K562 (cell line): Measurements from ENCODE around the gene OOEP. TPM values are rescaled to one million over a fixed set of nuclear protein-coding genes. Genes with fewer than 3 reads are reported as not detected.

Experiments
- ATAC-seq: fragments of 200-7000 bp; cut with Tn5 transposase; 3 replicates; pipeline ENCODE4 v1.9.1; 2020; ENCODE audit warnings: moderate library complexity
- BruUV-seq: library from RNA; stranded (reverse); fragments of 400-500 nt; replicated peaks from 2 replicates; lab custom pipeline; 2021; lab: Mats Ljungman, UMichigan
- CTCF ChIA-PET: fragments of 300-600 bp; formaldehyde crosslinking; extraction: SDS; loops from one replicate; lab custom pipeline; 2021; ENCODE audit warnings: low intra/inter-chr PET ratio; lab: Yijun Ruan, JAX
- POLR2A ChIA-PET: fragments of 300-600, 350-650 bp; sonication (Branson Sonifier 250); formaldehyde crosslinking; extraction: SDS; loops from one replicate; lab custom pipeline; 2021; ENCODE audit warnings: antibody characterized with exemption, inconsistent platforms; lab: Yijun Ruan, JAX
- DNase-seq, 4 experiments: peaks; one replicate each; pipeline versions ENCODE4 v3.0.0 to v3.0.0-alpha.2; 2011 to 2018; ENCODE audit warnings: low spot score in 3 of 4, mixed read lengths in 3 of 4; ENCODE audit errors: extremely low read depth in 1 of 4
- FAIRE-seq: peaks from 2 replicates; lab custom pipeline; 2011; peaks lifted over from hg19 to GRCh38; lab: Jason Lieb, UNC
- H2AFZ ChIP-seq: 2 replicates; pipeline ENCODE4 v1.6.0; 2011; ENCODE audit warnings: low read depth, low read length, control low read depth, inconsistent platforms
- H3K27ac ChIP-seq: fragments of 200-600 bp; 3 replicates; pipeline ENCODE4 v1.8.0; 2011; ENCODE audit warnings: low read depth, mild to moderate bottlenecking, control low read depth, inconsistent platforms, low read length, moderate library complexity, mixed read lengths; ENCODE audit errors: extremely low read depth
- H3K27me3 ChIP-seq, 2 experiments: fragments of 300-600 bp in 1 of 2; 2 replicates in 1 of 2; 3 replicates in 1 of 2; pipeline versions ENCODE4 v1.6.0 to v1.8.0; 2011; ENCODE audit warnings: inconsistent platforms in 2 of 2, low read length in 2 of 2, mild to moderate bottlenecking in 1 of 2, mixed read lengths in 1 of 2, moderate library complexity in 1 of 2; ENCODE audit not compliant: control insufficient read depth in 2 of 2, insufficient read depth in 2 of 2
- H3K36me3 ChIP-seq: fragments of 300-600 bp; 3 replicates; pipeline ENCODE4 v1.8.0; 2011; ENCODE audit warnings: mild to moderate bottlenecking, low read length, inconsistent platforms; ENCODE audit not compliant: control insufficient read depth, insufficient read depth
- H3K4me1 ChIP-seq, 2 experiments: fragments of 200-600 bp in 1 of 2; replicated peaks in 1 of 2; 2 replicates in 1 of 2; 3 replicates in 1 of 2; pipeline versions ENCODE4 v1.5.1 to v1.8.0; 2011; ENCODE audit warnings: inconsistent platforms in 2 of 2, low read length in 2 of 2, mild to moderate bottlenecking in 1 of 2, mixed read lengths in 1 of 2, moderate library complexity in 1 of 2; ENCODE audit not compliant: control insufficient read depth in 2 of 2, insufficient read depth in 2 of 2
- H3K4me2 ChIP-seq: 2 replicates; pipeline ENCODE4 v1.6.1; 2011; ENCODE audit warnings: low read length, control low read depth, inconsistent platforms, mixed read lengths; ENCODE audit not compliant: insufficient read depth
- H3K4me3 ChIP-seq: fragments of 200-600 bp; sonication (generic), shearing (Covaris generic); 2 replicates; pipeline ENCODE4 v1.5.1; 2016; ENCODE audit warnings: control low read depth, inconsistent platforms
- H3K79me2 ChIP-seq: fragments of 200-600 bp; 3 replicates; pipeline ENCODE4 v1.8.0; 2011; ENCODE audit warnings: low read length, inconsistent platforms; ENCODE audit not compliant: control insufficient read depth, insufficient read depth
- H3K9ac ChIP-seq, 2 experiments: 2 replicates each; pipeline versions ENCODE4 v1.6.0 to v1.6.1; 2011; ENCODE audit warnings: low read depth in 2 of 2, low read length in 2 of 2, control low read depth in 1 of 2, inconsistent platforms in 1 of 2, mild to moderate bottlenecking in 1 of 2, mixed read lengths in 1 of 2; ENCODE audit not compliant: insufficient read depth in 1 of 2
- H3K9me1 ChIP-seq: one replicate; pipeline ENCODE4 v1.6.0; 2011; ENCODE audit warnings: inconsistent platforms, mild to moderate bottlenecking, low read length, moderate library complexity; ENCODE audit not compliant: control insufficient read depth, insufficient read depth
- H3K9me3 ChIP-seq: replicated peaks from 2 replicates; pipeline ENCODE4 v1.5.1; 2011; ENCODE audit warnings: low read depth, low read length, inconsistent platforms; ENCODE audit not compliant: control insufficient read depth, insufficient read depth
- H4K20me1 ChIP-seq: replicated peaks from 2 replicates; pipeline ENCODE4 v1.6.1; 2011; ENCODE audit warnings: low read length, inconsistent platforms, mixed read lengths; ENCODE audit not compliant: control insufficient read depth, insufficient read depth
- CEBPB ChIP-seq: fragments of 450-650 bp; IDR thresholded peaks from 2 replicates; pipeline ENCODE4 v1.6.1; 2016; ENCODE audit warnings: missing genetic modification characterization, missing compliant biosample characterization
- CEBPZ ChIP-seq: fragments of 150-350 bp; IDR thresholded peaks from 2 replicates; pipeline ENCODE4 v1.6.1; 2014; ENCODE audit warnings: low read depth, mild to moderate bottlenecking, low read length, borderline replicate concordance
- TFAP4 ChIP-seq: sonication (generic); formaldehyde crosslinking; IDR thresholded peaks from 2 replicates; pipeline ENCODE4 v1.8.0; 2022; ENCODE audit warnings: missing genetic modification reagents, mild to moderate bottlenecking, moderate library complexity, borderline replicate concordance
- ZNF57 ChIP-seq: fragments of 450-650 bp; formaldehyde crosslinking; IDR thresholded peaks from 2 replicates; pipeline ENCODE4 v1.4.0; 2020; ENCODE audit warnings: mild to moderate bottlenecking, moderate library complexity
- ZNF695 ChIP-seq: fragments of 450-650 bp; formaldehyde crosslinking; IDR thresholded peaks from 2 replicates; pipeline ENCODE4 v1.4.0; 2020; ENCODE audit warnings: mild to moderate bottlenecking, moderate library complexity
- WGBS: fragments of 100-300 bp; shearing (Covaris generic); methylation state at CpG from one replicate; pipeline ENCODE4 v1.1.6; 2016; ENCODE audit warnings: low coverage, mixed read lengths; ENCODE audit not compliant: insufficient coverage; ENCODE audit errors: missing lambda C conversion rate; 5-methylcytosine and 5-hydroxymethylcytosine counted together
- in situ Hi-C: fragments of 300-500 bp; cut with MboI; formaldehyde crosslinking; loops from 4 replicates; pipeline ENCODE4 v1.15.0; 2018; ENCODE audit warnings: inconsistent platforms, mixed read lengths
- intact Hi-C: fragments of 100-400 bp; cut with micrococcal nuclease; formaldehyde crosslinking; loops from 2 replicates; pipeline ENCODE4 v1.14.2; 2022
- polyA plus RNA-seq, 8 experiments: library from polyadenylated mRNA; depleted of rRNA in 4 of 8; stranded (reverse) in 5 of 8; unstranded in 3 of 8; fragments of >200 nt; fragmentation: Nextera tagmentation in 2 of 8; fragmentation: Illumina TruSeq in 1 of 8; extraction: Ambion mirVana in 2 of 8; extraction: Trizol in 1 of 8; gene quantifications; 2 replicates each; pipeline versions ENCODE4 v1.2.1 to v1.2.3, GENCODE V29; 2011 to 2014; ENCODE audit warnings: inconsistent platforms in 1 of 8, missing spikeins in 1 of 8
- total RNA-seq, 7 experiments: library from RNA; depleted of rRNA in 6 of 7; stranded (reverse); fragments of >200 nt in 6 of 7; fragmentation: Illumina TruSeq in 2 of 7; extraction: Trizol in 2 of 7; gene quantifications; 2 replicates each; pipeline versions ENCODE4 v1.2.1 to v1.2.3, GENCODE V29; 2011 to 2021; ENCODE audit warnings: low replicate concordance in 1 of 7
- TF ChIP-seq, protein P1 (sequence below), 2 experiments: fragments of 450-650 bp in 1 of 2; sonication (generic) in 1 of 2; formaldehyde crosslinking in 1 of 2; IDR thresholded peaks; 2 replicates each; pipeline versions ENCODE4 v1.7.1 to v1.9.0; 2016 to 2022; ENCODE audit warnings: inconsistent platforms in 1 of 2, mild to moderate bottlenecking in 1 of 2, missing genetic modification reagents in 1 of 2

OOEP gene
- total and polyA plus RNA-seq, 9 of the 15 experiments (the other 6 are each of a cell fraction or from before 2014, with no cell fraction given) = not detected

GRCh38 chr6:73372516-73372915 is 2.8 kb upstream of the OOEP start:
- intact Hi-C loops = no loop called here
- ChIA-PET POLR2A (no interaction called here), CTCF (no interaction called here)
- DNase-seq (no peak), ATAC-seq (no peak), FAIRE-seq (no peak)
- BruUV-seq = no TSS peak
- H3K36me3 ChIP-seq = no peaks in the 10 kb centered on the region
- H3K4me3 ChIP-seq = no peak overlapping the region
- no peak overlapping the region for H3K27ac ChIP-seq
- H3K4me1 ChIP-seq = peaks cover 8 to 9% of the 10 kb centered on the region in 2 experiments; a peak in 3 of 5 replicates
- peaks cover 0 to 11% of the 10 kb centered on the region in 2 experiments; a peak in 2 of 5 replicates for H3K27me3 ChIP-seq
- H3K79me2 ChIP-seq = no peaks in the 10 kb centered on the region
- H3K9me1 ChIP-seq = no peaks in the 10 kb centered on the region
- WGBS = 62% methylated on average over 10 of the region's 10 CpGs
- H3K9me3 ChIP-seq = no peaks in the 10 kb centered on the region
- in situ Hi-C loops = no loop called here
- no peak overlapping the region for H3K4me2 ChIP-seq
- H3K9ac ChIP-seq = no peak overlapping the region
- H2AFZ ChIP-seq = no peak overlapping the region; the same call in 1 of the 2 replicates
- no peaks in the 10 kb centered on the region for H4K20me1 ChIP-seq
- TF ChIP-seq CEBPZ = no peak
- no peak for TF ChIP-seq ZNF57 (CRISPR knock-in tag)
- no peak for TF ChIP-seq ZNF695
- TF ChIP-seq TFAP4 (CRISPR knock-in tag) = no peak
- TF ChIP-seq, protein P1, sequence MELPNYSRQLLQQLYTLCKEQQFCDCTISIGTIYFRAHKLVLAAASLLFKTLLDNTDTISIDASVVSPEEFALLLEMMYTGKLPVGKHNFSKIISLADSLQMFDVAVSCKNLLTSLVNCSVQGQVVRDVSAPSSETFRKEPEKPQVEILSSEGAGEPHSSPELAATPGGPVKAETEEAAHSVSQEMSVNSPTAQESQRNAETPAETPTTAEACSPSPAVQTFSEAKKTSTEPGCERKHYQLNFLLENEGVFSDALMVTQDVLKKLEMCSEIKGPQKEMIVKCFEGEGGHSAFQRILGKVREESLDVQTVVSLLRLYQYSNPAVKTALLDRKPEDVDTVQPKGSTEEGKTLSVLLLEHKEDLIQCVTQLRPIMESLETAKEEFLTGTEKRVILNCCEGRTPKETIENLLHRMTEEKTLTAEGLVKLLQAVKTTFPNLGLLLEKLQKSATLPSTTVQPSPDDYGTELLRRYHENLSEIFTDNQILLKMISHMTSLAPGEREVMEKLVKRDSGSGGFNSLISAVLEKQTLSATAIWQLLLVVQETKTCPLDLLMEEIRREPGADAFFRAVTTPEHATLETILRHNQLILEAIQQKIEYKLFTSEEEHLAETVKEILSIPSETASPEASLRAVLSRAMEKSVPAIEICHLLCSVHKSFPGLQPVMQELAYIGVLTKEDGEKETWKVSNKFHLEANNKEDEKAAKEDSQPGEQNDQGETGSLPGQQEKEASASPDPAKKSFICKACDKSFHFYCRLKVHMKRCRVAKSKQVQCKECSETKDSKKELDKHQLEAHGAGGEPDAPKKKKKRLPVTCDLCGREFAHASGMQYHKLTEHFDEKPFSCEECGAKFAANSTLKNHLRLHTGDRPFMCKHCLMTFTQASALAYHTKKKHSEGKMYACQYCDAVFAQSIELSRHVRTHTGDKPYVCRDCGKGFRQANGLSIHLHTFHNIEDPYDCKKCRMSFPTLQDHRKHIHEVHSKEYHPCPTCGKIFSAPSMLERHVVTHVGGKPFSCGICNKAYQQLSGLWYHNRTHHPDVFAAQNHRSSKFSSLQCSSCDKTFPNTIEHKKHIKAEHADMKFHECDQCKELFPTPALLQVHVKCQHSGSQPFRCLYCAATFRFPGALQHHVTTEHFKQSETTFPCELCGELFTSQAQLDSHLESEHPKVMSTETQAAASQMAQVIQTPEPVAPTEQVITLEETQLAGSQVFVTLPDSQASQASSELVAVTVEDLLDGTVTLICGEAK (IDR thresholded peaks at IDR 0.05) = no peak
- TF ChIP-seq, protein P1 (CRISPR knock-in tag; IDR thresholded peaks at IDR 0.05) = no peak
- TF ChIP-seq CEBPB = 0 out of 2 replicates have a peak, but pooled peaks have one; percentile 24
